Liver (tissue), 9 donors: ENCODE measurements around the gene KIRREL1. TPM values are rescaled to one million over a fixed set of nuclear protein-coding genes. Genes with fewer than 3 reads are reported as not detected.

Source experiments
- DNase-seq: peaks from one replicate; pipeline ENCODE4 v3.0.0-alpha.2; 2017; ENCODE audit warnings: low spot score
- H3K27ac ChIP-seq, 2 donors: one replicate each; pipeline ENCODE4 v1.7.0; 2013; ENCODE audit warnings: inconsistent platforms in 2 of 2, low read length in 2 of 2, control low read depth in 1 of 2, low read depth in 1 of 2, mild to moderate bottlenecking in 1 of 2
- H3K27me3 ChIP-seq, 4 donors: one replicate each; pipeline versions ENCODE4 v1.6.1 to v1.7.0; 2013; ENCODE audit warnings: low read length in 3 of 4, inconsistent platforms in 1 of 4, mild to moderate bottlenecking in 1 of 4, moderate library complexity in 1 of 4; ENCODE audit not compliant: control insufficient read depth in 4 of 4, insufficient read depth in 4 of 4
- H3K36me3 ChIP-seq, 4 donors: one replicate each; pipeline versions ENCODE4 v1.6.1 to v1.7.0; 2013; ENCODE audit warnings: low read length in 3 of 4, mild to moderate bottlenecking in 3 of 4, low read depth in 1 of 4, moderate library complexity in 1 of 4; ENCODE audit not compliant: control insufficient read depth in 4 of 4, insufficient read depth in 3 of 4
- H3K4me1 ChIP-seq, 4 donors: one replicate each; pipeline versions ENCODE4 v1.6.1 to v1.7.0; 2013; ENCODE audit warnings: low read length in 3 of 4, mild to moderate bottlenecking in 3 of 4, moderate library complexity in 1 of 4; ENCODE audit not compliant: control insufficient read depth in 4 of 4, insufficient read depth in 4 of 4
- H3K4me3 ChIP-seq, 3 donors: one replicate each; pipeline versions ENCODE4 v1.6.1 to v1.7.0; 2013; ENCODE audit warnings: low read length in 3 of 3, control low read depth in 1 of 3, low read depth in 1 of 3, mild to moderate bottlenecking in 1 of 3
- H3K9ac ChIP-seq, 2 donors: one replicate each; pipeline ENCODE4 v1.7.0; 2013; ENCODE audit warnings: low read length in 2 of 2, mild to moderate bottlenecking in 2 of 2, moderate library complexity in 2 of 2, control low read depth in 1 of 2, low read depth in 1 of 2
- H3K9me3 ChIP-seq, 4 donors: one replicate each; pipeline versions ENCODE4 v1.6.1 to v1.7.0; 2013; ENCODE audit warnings: low read length in 3 of 4; ENCODE audit not compliant: control insufficient read depth in 4 of 4
- ATF3 ChIP-seq: IDR thresholded peaks from 2 replicates; pipeline ENCODE4 v1.6.1; 2016; ENCODE audit warnings: antibody characterized with exemption
- CTCF ChIP-seq: fragments of 150-350 bp; IDR thresholded peaks from 2 replicates; pipeline ENCODE4 v1.5.1; 2017; ENCODE audit warnings: improper control_type of control experiment, low read depth, low read length; ENCODE audit not compliant: missing input control
- EGR1 ChIP-seq, 2 donors: IDR thresholded peaks; 2 replicates each; pipeline ENCODE4 v1.6.1; 2016 to 2018; ENCODE audit warnings: antibody characterized with exemption in 2 of 2, low read depth in 2 of 2
- FOXA1 ChIP-seq: IDR thresholded peaks from 2 replicates; pipeline ENCODE4 v1.6.1; 2016; ENCODE audit warnings: antibody characterized with exemption
- FOXA2 ChIP-seq: IDR thresholded peaks from 2 replicates; pipeline ENCODE4 v1.6.1; 2016; ENCODE audit warnings: antibody characterized with exemption
- GABPA ChIP-seq, 2 donors: IDR thresholded peaks in 1 of 2; conservative IDR thresholded peaks in 1 of 2; 2 replicates each; pipeline ENCODE4 v1.6.1; 2016; ENCODE audit warnings: antibody characterized with exemption in 2 of 2, mild to moderate bottlenecking in 1 of 2, moderate library complexity in 1 of 2
- HNF4A ChIP-seq, 2 donors: conservative IDR thresholded peaks; 2 replicates each; pipeline ENCODE4 v1.6.1; 2016; ENCODE audit warnings: antibody characterized with exemption in 2 of 2, mild to moderate bottlenecking in 2 of 2
- HNF4G ChIP-seq: IDR thresholded peaks from 2 replicates; pipeline ENCODE4 v1.6.1; 2016; ENCODE audit warnings: antibody characterized with exemption
- JUND ChIP-seq, 2 donors: IDR thresholded peaks; 2 replicates each; pipeline ENCODE4 v1.6.1; 2016; ENCODE audit warnings: antibody characterized with exemption in 2 of 2
- MAX ChIP-seq: IDR thresholded peaks from 2 replicates; pipeline ENCODE4 v1.6.1; 2016; ENCODE audit warnings: antibody characterized with exemption
- NR2F2 ChIP-seq: IDR thresholded peaks from 2 replicates; pipeline ENCODE4 v1.6.1; 2016; ENCODE audit warnings: antibody characterized with exemption
- RAD21 ChIP-seq, 2 donors: IDR thresholded peaks; 2 replicates each; pipeline ENCODE4 v1.6.1; 2016; ENCODE audit warnings: antibody characterized with exemption in 2 of 2, mild to moderate bottlenecking in 2 of 2
- REST ChIP-seq: IDR thresholded peaks from 2 replicates; pipeline ENCODE4 v1.6.1; 2016; ENCODE audit warnings: antibody characterized with exemption, mild to moderate bottlenecking
- SP1 ChIP-seq: IDR thresholded peaks from 2 replicates; pipeline ENCODE4 v1.6.1; 2018; ENCODE audit warnings: antibody characterized with exemption, mild to moderate bottlenecking
- TAF1 ChIP-seq: conservative IDR thresholded peaks from 2 replicates; pipeline ENCODE4 v1.6.1; 2016; ENCODE audit warnings: antibody characterized with exemption, mild to moderate bottlenecking
- YY1 ChIP-seq: IDR thresholded peaks from 2 replicates; pipeline ENCODE4 v1.6.1; 2016; ENCODE audit warnings: antibody characterized with exemption, mild to moderate bottlenecking
- ZBTB33 ChIP-seq: IDR thresholded peaks from 2 replicates; pipeline ENCODE4 v1.6.1; 2016; ENCODE audit warnings: antibody characterized with exemption
- WGBS: extraction: QIAGEN DNeasy Blood & Tissue Kit; methylation state at CpG from one replicate; pipeline ENCODE4 v1.1.7; 2013; 5-methylcytosine and 5-hydroxymethylcytosine counted together
- polyA plus RNA-seq, 2 donors: library from polyadenylated mRNA; stranded (reverse) in 1 of 2; unstranded in 1 of 2; fragments of 200-250 nt in 1 of 2; fragments of >200 nt in 1 of 2; fragmentation: Nextera tagmentation in 1 of 2; extraction: Ambion mirVana in 1 of 2; gene quantifications; one replicate each; pipeline versions ENCODE4 v1.2.1 to v1.2.3, GENCODE V29; 2013 to 2015
- total RNA-seq, 2 donors: library from RNA; depleted of rRNA; stranded (reverse); fragments of >200 nt; gene quantifications; one replicate each; pipeline ENCODE4 v1.2.3, GENCODE V29; 2014
- donor health status: healthy.
- donor health status: healthy.
- donor health status: healthy.
- donor health status: healthy.
- donor health status: healthy.

The KIRREL1 gene
- total and polyA plus RNA-seq, 4 donors = 0.82 to 6.0 (median 3.1) TPM

- no peaks in the 10 kb centered on the region for H3K9me3 ChIP-seq
- no peaks in the 10 kb centered on the region for H3K27me3 ChIP-seq
- H3K4me3 ChIP-seq = no peak overlapping the region
- H3K9ac ChIP-seq = no peak overlapping the region
- TF ChIP-seq YY1 (no peak), RAD21 (IDR thresholded peaks at IDR 0.05) (no peak), ATF3 (no peak), REST (no peak), CTCF (no peak), GABPA (IDR thresholded peaks at IDR 0.05 in 1 of 2, conservative IDR thresholded peaks at IDR 0.05 in 1 of 2) (no peak), FOXA1 (no peak), TAF1 (no peak), MAX (no peak), HNF4A (conservative IDR thresholded peaks at IDR 0.05) (no peak), EGR1 (IDR thresholded peaks at IDR 0.05; ENCODE audit: low read depth in 2 of 2) (no peak), ZBTB33 (no peak), NR2F2 (no peak), SP1 (no peak), JUND (IDR thresholded peaks at IDR 0.05) (no peak), FOXA2 (no peak), HNF4G (no peak)
- 76% methylated on average over 7 of the region's 7 CpGs for WGBS
- H3K36me3 ChIP-seq = no peaks in the 10 kb centered on the region
- H3K4me1 ChIP-seq = no peaks in the 10 kb centered on the region
- no peak for DNase-seq
- no peak overlapping the region for H3K27ac ChIP-seq
These were observed 13.7 kb downstream of the KIRREL1 start for GRCh38 chr1:158007180-158007579.
